Endothelial cell of umbilical vein (primary cell): ENCODE measurements around the gene KCTD21. TPM values are rescaled to one million over a fixed set of nuclear protein-coding genes. Genes with fewer than 3 reads are reported as not detected.

ENCODE experiments used
- BruUV-seq: library from RNA; stranded (reverse); fragments of 400-500 nt; replicated peaks from 2 replicates; lab custom pipeline; 2021; lab: Mats Ljungman, UMichigan
- CTCF ChIA-PET: fragments of 300-600, 350-600 bp; sonication (Branson Sonifier 250); formaldehyde crosslinking; loops from one replicate; lab custom pipeline; 2021; ENCODE audit warnings: antibody characterized with exemption, inconsistent platforms; lab: Charles Lee
- POLR2A ChIA-PET: fragments of 300-600, 350-600 bp; sonication (Branson Sonifier 250); formaldehyde crosslinking; loops from one replicate; lab custom pipeline; 2021; ENCODE audit warnings: antibody characterized with exemption, inconsistent platforms; lab: Charles Lee
- DNase-seq: peaks from one replicate; pipeline ENCODE4 v3.0.0-alpha.2; 2011; ENCODE audit warnings: low read depth, low spot score
- FAIRE-seq: peaks from 2 replicates; lab custom pipeline; 2011; peaks lifted over from hg19 to GRCh38; lab: Jason Lieb, UNC
- H2AFZ ChIP-seq: 2 replicates; pipeline ENCODE4 v1.6.0; 2012; ENCODE audit warnings: low read depth, low read length, control low read depth, inconsistent platforms
- H3K27ac ChIP-seq: 2 replicates; pipeline ENCODE4 v1.5.1; 2011; ENCODE audit warnings: low read depth, mild to moderate bottlenecking, control low read depth, low read length, moderate library complexity; ENCODE audit not compliant: insufficient read depth
- H3K27me3 ChIP-seq, 2 experiments: 2 replicates each; pipeline versions ENCODE4 v1.6.0 to v1.6.1; 2011; ENCODE audit warnings: low read length in 2 of 2, mixed read lengths in 1 of 2; ENCODE audit not compliant: control insufficient read depth in 2 of 2, insufficient read depth in 2 of 2
- H3K36me3 ChIP-seq, 2 experiments: 2 replicates in 1 of 2; 3 replicates in 1 of 2; pipeline ENCODE4 v1.5.1; 2011; ENCODE audit warnings: low read length in 2 of 2, mild to moderate bottlenecking in 1 of 2, moderate library complexity in 1 of 2; ENCODE audit not compliant: control insufficient read depth in 2 of 2, insufficient read depth in 2 of 2; ENCODE audit errors: extremely low read depth in 1 of 2
- H3K4me1 ChIP-seq: 3 replicates; pipeline ENCODE4 v1.5.1; 2011; ENCODE audit warnings: mild to moderate bottlenecking, low read length; ENCODE audit not compliant: control insufficient read depth, insufficient read depth; ENCODE audit errors: extremely low read depth
- H3K4me2 ChIP-seq: 2 replicates; pipeline ENCODE4 v1.6.1; 2011; ENCODE audit warnings: low read length, control low read depth, mixed read lengths; ENCODE audit not compliant: insufficient read depth
- H3K4me3 ChIP-seq, 3 experiments: fragments of 200-600 bp in 1 of 3; sonication (generic), shearing (Covaris generic) in 1 of 3; replicated peaks in 1 of 3; 2 replicates each; pipeline ENCODE4 v1.5.1; 2011 to 2016; ENCODE audit warnings: control low read depth in 3 of 3, low read length in 3 of 3, mild to moderate bottlenecking in 2 of 3, inconsistent platforms in 1 of 3, low read depth in 1 of 3, moderate library complexity in 1 of 3; ENCODE audit not compliant: insufficient read depth in 1 of 3
- H3K79me2 ChIP-seq: 2 replicates; pipeline ENCODE4 v1.6.0; 2012; ENCODE audit warnings: low read length, inconsistent platforms; ENCODE audit not compliant: control insufficient read depth, insufficient read depth
- H3K9ac ChIP-seq: replicated peaks from 2 replicates; pipeline ENCODE3; 2011; ENCODE audit warnings: low read length, control low read depth; ENCODE audit not compliant: insufficient read depth; ENCODE audit errors: extremely low read depth
- H3K9me1 ChIP-seq: replicated peaks from 3 replicates; pipeline ENCODE4 v1.6.0; 2011; ENCODE audit warnings: mild to moderate bottlenecking, low read length; ENCODE audit not compliant: control insufficient read depth, insufficient read depth; ENCODE audit errors: extremely low read depth
- H3K9me3 ChIP-seq: replicated peaks from 2 replicates; pipeline ENCODE4 v1.5.1; 2012; ENCODE audit warnings: low read length, inconsistent platforms; ENCODE audit not compliant: control insufficient read depth, insufficient read depth
- H4K20me1 ChIP-seq: replicated peaks from 2 replicates; pipeline ENCODE3; 2011; ENCODE audit warnings: mild to moderate bottlenecking, low read length; ENCODE audit not compliant: control insufficient read depth, insufficient read depth; ENCODE audit errors: extremely low read depth
- EZH2 ChIP-seq: IDR thresholded peaks from 2 replicates; pipeline ENCODE4 v1.6.1; 2012; ENCODE audit warnings: borderline replicate concordance, low read depth, mild to moderate bottlenecking, moderate library complexity, low read length, inconsistent platforms; ENCODE audit not compliant: severe bottlenecking
- FOS ChIP-seq: IDR thresholded peaks from 2 replicates; pipeline ENCODE4 v1.6.1; 2011; ENCODE audit warnings: mild to moderate bottlenecking, low read length, moderate library complexity, borderline replicate concordance; ENCODE audit not compliant: insufficient read depth
- GATA2 ChIP-seq: IDR thresholded peaks from 2 replicates; pipeline ENCODE4 v1.7.0; 2011; ENCODE audit warnings: low read depth, mild to moderate bottlenecking, moderate library complexity, mixed read lengths, low read length; ENCODE audit not compliant: insufficient read length, insufficient read depth
- JUN ChIP-seq: IDR thresholded peaks from 2 replicates; pipeline ENCODE4 v1.6.1; 2011; ENCODE audit warnings: borderline replicate concordance, low read depth; ENCODE audit not compliant: insufficient read length, insufficient read depth
- MYC ChIP-seq: IDR thresholded peaks from one replicate; pipeline ENCODE4 v1.6.1; 2011; ENCODE audit warnings: mild to moderate bottlenecking, low read depth, low read length
- POLR2A ChIP-seq: IDR thresholded peaks from 2 replicates; pipeline ENCODE4 v1.6.1; 2012; ENCODE audit warnings: low read depth, mild to moderate bottlenecking, control low read depth, low read length
- POLR2AphosphoS5 ChIP-seq: IDR thresholded peaks from 2 replicates; pipeline ENCODE4 v1.6.1; 2012; ENCODE audit warnings: low read depth, mild to moderate bottlenecking, control low read depth, low read length, moderate library complexity; ENCODE audit not compliant: insufficient read depth
- dilution Hi-C: fragments of 300-500 bp; cut with MboI; formaldehyde crosslinking; loops from one replicate; pipeline ENCODE4 v1.15.0; 2019; ENCODE audit warnings: low sequenced_read_pairs; ENCODE audit not compliant: extremely low pct_ligation_motif_present
- intact Hi-C: fragments of 100-400 bp; cut with micrococcal nuclease; formaldehyde crosslinking; loops from one replicate; pipeline ENCODE4 v1.10.0; 2022
- polyA plus RNA-seq, 4 experiments: library from polyadenylated mRNA; depleted of rRNA in 3 of 4; stranded (reverse) in 3 of 4; unstranded in 1 of 4; fragments of >200 nt; gene quantifications; 2 replicates each; pipeline versions ENCODE4 v1.2.1 to v1.2.3, GENCODE V29; 2011 to 2012; ENCODE audit warnings: missing spikeins in 1 of 4
- total RNA-seq: library from RNA; stranded (reverse); gene quantifications from 2 replicates; pipeline ENCODE4 v1.2.3, GENCODE V29; 2021
- TF ChIP-seq, protein P1 (sequence below): IDR thresholded peaks from 2 replicates; pipeline ENCODE4 v1.6.1; 2011; ENCODE audit not compliant: insufficient read depth, insufficient read length
- TF ChIP-seq, protein P2 (sequence below), 2 donors: IDR thresholded peaks; 1 replicate in 1 of 2; 2 replicates in 1 of 2; pipeline ENCODE4 v1.5.1; 2011; ENCODE audit warnings: low read length in 2 of 2, mild to moderate bottlenecking in 2 of 2, moderate library complexity in 2 of 2, control low read depth in 1 of 2, inconsistent platforms in 1 of 2, low read depth in 1 of 2; ENCODE audit not compliant: insufficient read depth in 1 of 2; ENCODE audit errors: extremely low read depth in 1 of 2

KCTD21 gene
- total and polyA plus RNA-seq, 2 donors (not counting 3 experiments of a cell fraction or from before 2014, with no cell fraction given): 8.5 to 11.9 TPM

DNA sequence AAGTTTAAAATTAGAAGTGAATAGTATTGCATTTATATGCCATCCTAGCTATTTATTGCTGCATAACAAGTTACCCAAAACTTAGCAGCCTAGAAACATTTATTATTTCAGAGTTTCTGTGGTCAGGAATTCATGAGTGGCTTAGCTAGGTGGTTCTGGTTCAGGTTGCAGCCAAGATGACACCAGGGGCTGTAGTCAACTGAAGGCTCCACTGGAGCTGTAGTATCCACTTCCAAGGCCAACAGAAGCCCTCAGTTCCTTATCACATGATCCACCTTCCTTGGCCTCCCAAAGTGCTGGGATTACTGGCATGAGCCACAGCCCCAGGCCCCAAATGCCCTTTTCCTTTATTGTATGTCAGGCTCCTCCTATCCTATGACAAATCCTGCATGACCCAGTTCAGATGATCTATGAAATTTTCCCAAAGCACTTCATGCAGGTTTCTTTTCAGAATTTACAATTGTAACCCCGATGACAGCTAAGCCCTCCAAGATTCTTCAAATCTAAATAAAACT, 42.9 kb downstream of the KCTD21 start:
- Histone ChIP-seq H3K9me1 (no peaks in the 10 kb centered on the region), H3K27ac (no peak overlapping the region), H3K27me3 (no peaks in the 10 kb centered on the region), H3K4me2 (no peak overlapping the region), H3K4me1 (peaks cover 3% of the 10 kb centered on the region), H4K20me1 (no peaks in the 10 kb centered on the region), H3K79me2 (no peaks in the 10 kb centered on the region), H3K9me3 (no peaks in the 10 kb centered on the region), H3K9ac (no peak overlapping the region), H2AFZ (no peak overlapping the region), H3K36me3 (no peaks in the 10 kb centered on the region), H3K4me3 (no peak overlapping the region)
- DNase-seq (no peak), FAIRE-seq (no peak)
- no peak for TF ChIP-seq MYC
- TF ChIP-seq, protein P1, sequence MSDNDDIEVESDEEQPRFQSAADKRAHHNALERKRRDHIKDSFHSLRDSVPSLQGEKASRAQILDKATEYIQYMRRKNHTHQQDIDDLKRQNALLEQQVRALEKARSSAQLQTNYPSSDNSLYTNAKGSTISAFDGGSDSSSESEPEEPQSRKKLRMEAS: no peak
- TF ChIP-seq, protein P2, sequence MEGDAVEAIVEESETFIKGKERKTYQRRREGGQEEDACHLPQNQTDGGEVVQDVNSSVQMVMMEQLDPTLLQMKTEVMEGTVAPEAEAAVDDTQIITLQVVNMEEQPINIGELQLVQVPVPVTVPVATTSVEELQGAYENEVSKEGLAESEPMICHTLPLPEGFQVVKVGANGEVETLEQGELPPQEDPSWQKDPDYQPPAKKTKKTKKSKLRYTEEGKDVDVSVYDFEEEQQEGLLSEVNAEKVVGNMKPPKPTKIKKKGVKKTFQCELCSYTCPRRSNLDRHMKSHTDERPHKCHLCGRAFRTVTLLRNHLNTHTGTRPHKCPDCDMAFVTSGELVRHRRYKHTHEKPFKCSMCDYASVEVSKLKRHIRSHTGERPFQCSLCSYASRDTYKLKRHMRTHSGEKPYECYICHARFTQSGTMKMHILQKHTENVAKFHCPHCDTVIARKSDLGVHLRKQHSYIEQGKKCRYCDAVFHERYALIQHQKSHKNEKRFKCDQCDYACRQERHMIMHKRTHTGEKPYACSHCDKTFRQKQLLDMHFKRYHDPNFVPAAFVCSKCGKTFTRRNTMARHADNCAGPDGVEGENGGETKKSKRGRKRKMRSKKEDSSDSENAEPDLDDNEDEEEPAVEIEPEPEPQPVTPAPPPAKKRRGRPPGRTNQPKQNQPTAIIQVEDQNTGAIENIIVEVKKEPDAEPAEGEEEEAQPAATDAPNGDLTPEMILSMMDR (IDR thresholded peaks at IDR 0.05; ENCODE audit: extremely low read depth in 1 of 2, insufficient read depth in 1 of 2, low read depth in 1 of 2, low read length in 2 of 2): no peak
- no peak for TF ChIP-seq FOS
- TF ChIP-seq POLR2AphosphoS5: no peak
- TF ChIP-seq POLR2A: no peak
- TF ChIP-seq GATA2: no peak
- TF ChIP-seq EZH2: no peak
- TF ChIP-seq JUN: no peak
- intact Hi-C loops: no loop called here
- ChIA-PET CTCF (interaction anchor here (1.1 to 1.4 kb wide), 3 partner anchors 8 to 419 kb away, joined by 3 to 4 read pairs (median 3); no protein-coding TSS in a partner anchor), POLR2A (no interaction called here)
- dilution Hi-C loops: no loop called here
- no TSS peak for BruUV-seq
